Measurements from ENCODE around the gene PLAC1. TPM values are rescaled to one million over a fixed set of nuclear protein-coding genes. Genes with fewer than 3 reads are reported as not detected.

PLAC1 gene
- polyA plus RNA-seq, 1 donor from 2014 or later: not detected

GRCh38 chrX:134572816-134573682 lies 85.2 kb downstream of the PLAC1 start:
- Histone ChIP-seq H3K27me3 (ENCODE audit: insufficient read depth, low read depth, low read length) (no peaks in the 10 kb centered on the region), H2AFZ (ENCODE audit: low read depth, low read length) (no peak overlapping the region), H3K9me3 (ENCODE audit: low read length) (no peaks in the 10 kb centered on the region), H3F3A (ENCODE audit: insufficient read depth, low read length, poor library complexity, severe bottlenecking) (no peaks in the 10 kb centered on the region), H3K79me2 (replicated peaks; ENCODE audit: insufficient read depth, low read length) (no peaks in the 10 kb centered on the region), H3K9me2 (ENCODE audit: insufficient read depth, low read length) (no peaks in the 10 kb centered on the region), H3K4me3 (ENCODE audit: low read length) (no peak overlapping the region), H3K9ac (ENCODE audit: low read length) (no peak overlapping the region), H4K20me1 (ENCODE audit: insufficient read depth) (no peaks in the 10 kb centered on the region), H3K27ac (ENCODE audit: low read length) (no peak overlapping the region), H3K4me2 (ENCODE audit: low read length) (no peak overlapping the region), H3K36me3 (ENCODE audit: insufficient read depth, low read length) (no peaks in the 10 kb centered on the region)
- TF ChIP-seq EP300 (conservative IDR thresholded peaks at IDR 0.05; ENCODE audit: poor library complexity, severe bottlenecking): no peak
- no peak for TF ChIP-seq POLR2AphosphoS5 (IDR thresholded peaks at IDR 0.05)
- TF ChIP-seq TAF1 (IDR thresholded peaks at IDR 0.05; ENCODE audit: low read depth): no peak
- no peak for TF ChIP-seq RAD21 (conservative IDR thresholded peaks at IDR 0.05)
- TF ChIP-seq REST (IDR thresholded peaks at IDR 0.05; ENCODE audit: borderline replicate concordance): no peak
- no peak for TF ChIP-seq EZH2 (IDR thresholded peaks at IDR 0.05; ENCODE audit: borderline replicate concordance, insufficient read depth, low read length, poor library complexity, severe bottlenecking)
- TF ChIP-seq MXI1 (conservative IDR thresholded peaks at IDR 0.05; ENCODE audit: poor library complexity, severe bottlenecking): no peak
- TF ChIP-seq, protein P1, sequence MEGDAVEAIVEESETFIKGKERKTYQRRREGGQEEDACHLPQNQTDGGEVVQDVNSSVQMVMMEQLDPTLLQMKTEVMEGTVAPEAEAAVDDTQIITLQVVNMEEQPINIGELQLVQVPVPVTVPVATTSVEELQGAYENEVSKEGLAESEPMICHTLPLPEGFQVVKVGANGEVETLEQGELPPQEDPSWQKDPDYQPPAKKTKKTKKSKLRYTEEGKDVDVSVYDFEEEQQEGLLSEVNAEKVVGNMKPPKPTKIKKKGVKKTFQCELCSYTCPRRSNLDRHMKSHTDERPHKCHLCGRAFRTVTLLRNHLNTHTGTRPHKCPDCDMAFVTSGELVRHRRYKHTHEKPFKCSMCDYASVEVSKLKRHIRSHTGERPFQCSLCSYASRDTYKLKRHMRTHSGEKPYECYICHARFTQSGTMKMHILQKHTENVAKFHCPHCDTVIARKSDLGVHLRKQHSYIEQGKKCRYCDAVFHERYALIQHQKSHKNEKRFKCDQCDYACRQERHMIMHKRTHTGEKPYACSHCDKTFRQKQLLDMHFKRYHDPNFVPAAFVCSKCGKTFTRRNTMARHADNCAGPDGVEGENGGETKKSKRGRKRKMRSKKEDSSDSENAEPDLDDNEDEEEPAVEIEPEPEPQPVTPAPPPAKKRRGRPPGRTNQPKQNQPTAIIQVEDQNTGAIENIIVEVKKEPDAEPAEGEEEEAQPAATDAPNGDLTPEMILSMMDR (IDR thresholded peaks at IDR 0.05; ENCODE audit: poor library complexity, severe bottlenecking): no peak
- no peak for TF ChIP-seq SMC3 (conservative IDR thresholded peaks at IDR 0.05; ENCODE audit: poor library complexity)

DNA sequence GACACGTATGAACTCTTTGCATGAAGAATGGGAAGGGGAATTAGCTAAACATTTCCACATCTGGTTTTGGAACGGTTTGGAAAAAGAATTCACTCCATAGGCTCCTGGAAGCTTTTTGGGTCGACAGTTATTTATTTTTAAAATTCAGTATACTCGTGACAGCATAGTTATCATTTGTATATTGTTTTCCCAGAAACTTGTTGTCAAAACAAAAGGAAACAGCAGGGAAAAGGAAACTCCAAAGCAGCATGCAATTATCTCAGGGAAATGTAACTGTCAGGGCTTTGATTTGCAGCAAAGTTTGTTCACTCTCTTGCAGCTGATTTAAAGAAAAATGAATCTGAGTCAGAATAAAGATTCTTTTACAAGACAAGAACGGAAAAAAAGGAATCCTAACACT lies 86.5 kb downstream of the PLAC1 start:
- H3K4me2 ChIP-seq (ENCODE audit: low read length): no peak overlapping the region
- no peak overlapping the region for H2AFZ ChIP-seq (ENCODE audit: low read depth, low read length)
- H4K20me1 ChIP-seq (ENCODE audit: insufficient read depth): no peaks in the 10 kb centered on the region
- TF ChIP-seq, protein P1 (IDR thresholded peaks at IDR 0.05; ENCODE audit: poor library complexity, severe bottlenecking): no peak
- TF ChIP-seq EZH2 (IDR thresholded peaks at IDR 0.05; ENCODE audit: borderline replicate concordance, insufficient read depth, low read length, poor library complexity, severe bottlenecking) (no peak), POLR2AphosphoS5 (IDR thresholded peaks at IDR 0.05) (no peak), SMC3 (conservative IDR thresholded peaks at IDR 0.05; ENCODE audit: poor library complexity) (no peak)
- H3K36me3 ChIP-seq (ENCODE audit: insufficient read depth, low read length): no peaks in the 10 kb centered on the region
- H3F3A ChIP-seq (ENCODE audit: insufficient read depth, low read length, poor library complexity, severe bottlenecking): no peaks in the 10 kb centered on the region
- H3K27ac ChIP-seq (ENCODE audit: low read length): no peak overlapping the region
- H3K27me3 ChIP-seq (ENCODE audit: insufficient read depth, low read depth, low read length): no peaks in the 10 kb centered on the region
- no peaks in the 10 kb centered on the region for H3K9me3 ChIP-seq (ENCODE audit: low read length)
- H3K4me3 ChIP-seq (ENCODE audit: low read length): no peak overlapping the region
- H3K9ac ChIP-seq (ENCODE audit: low read length): no peak overlapping the region
- no peaks in the 10 kb centered on the region for H3K9me2 ChIP-seq (ENCODE audit: insufficient read depth, low read length)
- H3K79me2 ChIP-seq (replicated peaks; ENCODE audit: insufficient read depth, low read length): no peaks in the 10 kb centered on the region
